Uterus (tissue), 2 donors: Measurements from ENCODE around the gene ELOB.

ENCODE experiments used
- CTCF ChIP-seq, 4 experiments: fragments of 200-600 bp in 2 of 4; fragments of 450-650 bp in 2 of 4; sonication (generic) in 2 of 4; IDR thresholded peaks; one replicate each; pipeline ENCODE4 v1.5.1; 2016 to 2019; ENCODE audit warnings: antibody characterized with exemption in 4 of 4, mild to moderate bottlenecking in 2 of 4, moderate library complexity in 1 of 4
- POLR2A ChIP-seq, 2 donors: fragments of 450-650 bp; IDR thresholded peaks; one replicate each; pipeline ENCODE4 v1.6.1; 2016; ENCODE audit warnings: antibody characterized with exemption in 2 of 2, mild to moderate bottlenecking in 1 of 2, moderate library complexity in 1 of 2

- TF ChIP-seq POLR2A (IDR thresholded peaks at IDR 0.05) (no peak), CTCF (IDR thresholded peaks at IDR 0.05) (no peak)
These were observed 31.1 kb upstream of the ELOB start for GRCh38 chr16:2808181-2808580.
